K562 (cell line): ENCODE measurements around the gene ACER3. TPM values are rescaled to one million over a fixed set of nuclear protein-coding genes. Genes with fewer than 3 reads are reported as not detected.

Experiments used
- ATAC-seq: fragments of 200-7000 bp; cut with Tn5 transposase; 3 replicates; pipeline ENCODE4 v1.9.1; 2020; ENCODE audit warnings: moderate library complexity
- BruUV-seq: library from RNA; stranded (reverse); fragments of 400-500 nt; replicated peaks from 2 replicates; lab custom pipeline; 2021; lab: Mats Ljungman, UMichigan
- CTCF ChIA-PET: fragments of 300-600 bp; formaldehyde crosslinking; extraction: SDS; loops from one replicate; lab custom pipeline; 2021; ENCODE audit warnings: low intra/inter-chr PET ratio; lab: Yijun Ruan, JAX
- POLR2A ChIA-PET: fragments of 300-600, 350-650 bp; sonication (Branson Sonifier 250); formaldehyde crosslinking; extraction: SDS; loops from one replicate; lab custom pipeline; 2021; ENCODE audit warnings: antibody characterized with exemption, inconsistent platforms; lab: Yijun Ruan, JAX
- DNase-seq, 4 experiments: peaks; one replicate each; pipeline versions ENCODE4 v3.0.0 to v3.0.0-alpha.2; 2011 to 2018; ENCODE audit warnings: low spot score in 3 of 4, mixed read lengths in 3 of 4; ENCODE audit errors: extremely low read depth in 1 of 4
- FAIRE-seq: peaks from 2 replicates; lab custom pipeline; 2011; peaks lifted over from hg19 to GRCh38; lab: Jason Lieb, UNC
- H2AFZ ChIP-seq: 2 replicates; pipeline ENCODE4 v1.6.0; 2011; ENCODE audit warnings: low read depth, low read length, control low read depth, inconsistent platforms
- H3K27ac ChIP-seq: fragments of 200-600 bp; 3 replicates; pipeline ENCODE4 v1.8.0; 2011; ENCODE audit warnings: low read depth, mild to moderate bottlenecking, control low read depth, inconsistent platforms, low read length, moderate library complexity, mixed read lengths; ENCODE audit errors: extremely low read depth
- H3K27me3 ChIP-seq, 2 experiments: fragments of 300-600 bp in 1 of 2; 2 replicates in 1 of 2; 3 replicates in 1 of 2; pipeline versions ENCODE4 v1.6.0 to v1.8.0; 2011; ENCODE audit warnings: inconsistent platforms in 2 of 2, low read length in 2 of 2, mild to moderate bottlenecking in 1 of 2, mixed read lengths in 1 of 2, moderate library complexity in 1 of 2; ENCODE audit not compliant: control insufficient read depth in 2 of 2, insufficient read depth in 2 of 2
- H3K36me3 ChIP-seq: fragments of 300-600 bp; 3 replicates; pipeline ENCODE4 v1.8.0; 2011; ENCODE audit warnings: mild to moderate bottlenecking, low read length, inconsistent platforms; ENCODE audit not compliant: control insufficient read depth, insufficient read depth
- H3K4me1 ChIP-seq, 2 experiments: fragments of 200-600 bp in 1 of 2; replicated peaks in 1 of 2; 2 replicates in 1 of 2; 3 replicates in 1 of 2; pipeline versions ENCODE4 v1.5.1 to v1.8.0; 2011; ENCODE audit warnings: inconsistent platforms in 2 of 2, low read length in 2 of 2, mild to moderate bottlenecking in 1 of 2, mixed read lengths in 1 of 2, moderate library complexity in 1 of 2; ENCODE audit not compliant: control insufficient read depth in 2 of 2, insufficient read depth in 2 of 2
- H3K4me2 ChIP-seq: 2 replicates; pipeline ENCODE4 v1.6.1; 2011; ENCODE audit warnings: low read length, control low read depth, inconsistent platforms, mixed read lengths; ENCODE audit not compliant: insufficient read depth
- H3K4me3 ChIP-seq: fragments of 200-600 bp; sonication (generic), shearing (Covaris generic); 2 replicates; pipeline ENCODE4 v1.5.1; 2016; ENCODE audit warnings: control low read depth, inconsistent platforms
- H3K79me2 ChIP-seq: fragments of 200-600 bp; 3 replicates; pipeline ENCODE4 v1.8.0; 2011; ENCODE audit warnings: low read length, inconsistent platforms; ENCODE audit not compliant: control insufficient read depth, insufficient read depth
- H3K9ac ChIP-seq, 2 experiments: 2 replicates each; pipeline versions ENCODE4 v1.6.0 to v1.6.1; 2011; ENCODE audit warnings: low read depth in 2 of 2, low read length in 2 of 2, control low read depth in 1 of 2, inconsistent platforms in 1 of 2, mild to moderate bottlenecking in 1 of 2, mixed read lengths in 1 of 2; ENCODE audit not compliant: insufficient read depth in 1 of 2
- H3K9me1 ChIP-seq: one replicate; pipeline ENCODE4 v1.6.0; 2011; ENCODE audit warnings: inconsistent platforms, mild to moderate bottlenecking, low read length, moderate library complexity; ENCODE audit not compliant: control insufficient read depth, insufficient read depth
- H3K9me3 ChIP-seq: replicated peaks from 2 replicates; pipeline ENCODE4 v1.5.1; 2011; ENCODE audit warnings: low read depth, low read length, inconsistent platforms; ENCODE audit not compliant: control insufficient read depth, insufficient read depth
- H4K20me1 ChIP-seq: replicated peaks from 2 replicates; pipeline ENCODE4 v1.6.1; 2011; ENCODE audit warnings: low read length, inconsistent platforms, mixed read lengths; ENCODE audit not compliant: control insufficient read depth, insufficient read depth
- CBX3 ChIP-seq, 2 experiments: IDR thresholded peaks; 1 replicate in 1 of 2; 2 replicates in 1 of 2; pipeline ENCODE4 v1.6.1; 2012; ENCODE audit warnings: inconsistent platforms in 2 of 2, low read length in 2 of 2, borderline replicate concordance in 1 of 2, control low read depth in 1 of 2
- CSDE1 ChIP-seq, 2 experiments: fragments of 450-650 bp; IDR thresholded peaks; 2 replicates each; pipeline ENCODE4 v1.6.1; 2016; ENCODE audit warnings: mild to moderate bottlenecking in 1 of 2
- E2F6 ChIP-seq, 2 experiments: IDR thresholded peaks; 2 replicates each; pipeline ENCODE4 v1.6.1; 2011; ENCODE audit warnings: borderline replicate concordance in 1 of 2, control low read depth in 1 of 2, low read depth in 1 of 2, low read length in 1 of 2, mild to moderate bottlenecking in 1 of 2, mixed read lengths in 1 of 2, moderate library complexity in 1 of 2; ENCODE audit not compliant: insufficient read depth in 1 of 2, insufficient read length in 1 of 2, poor library complexity in 1 of 2, severe bottlenecking in 1 of 2; ENCODE audit errors: extremely low read depth in 1 of 2
- HOXB6 ChIP-seq: fragments of 250-450 bp; sonication (Bioruptor Pico); IDR thresholded peaks from 2 replicates; pipeline ENCODE4 v1.5.1; 2022; ENCODE audit warnings: mild to moderate bottlenecking, borderline replicate concordance
- LEF1 ChIP-seq: fragments of 450-650 bp; IDR thresholded peaks from 2 replicates; pipeline ENCODE4 v1.6.1; 2016; ENCODE audit warnings: mild to moderate bottlenecking
- NR1H2 ChIP-seq: sonication (generic); formaldehyde crosslinking; IDR thresholded peaks from 2 replicates; pipeline ENCODE4 v1.4.0; 2020; ENCODE audit warnings: mild to moderate bottlenecking, missing genetic modification reagents
- PHF20 ChIP-seq: fragments of 450-650 bp; IDR thresholded peaks from 2 replicates; pipeline ENCODE4 v1.6.1; 2018; ENCODE audit not compliant: partially characterized antibody
- SREBF2 ChIP-seq: sonication (generic); formaldehyde crosslinking; IDR thresholded peaks from 2 replicates; pipeline ENCODE4 v1.4.0; 2020; ENCODE audit warnings: mild to moderate bottlenecking, missing genetic modification reagents
- TRIM28 ChIP-seq: fragments of 450-650 bp; IDR thresholded peaks from 2 replicates; pipeline ENCODE4 v1.6.1; 2017
- ZNF24 ChIP-seq: fragments of 450-650 bp; IDR thresholded peaks from 2 replicates; pipeline ENCODE4 v1.6.1; 2016
- ZNF263 ChIP-seq: sonication (generic); formaldehyde crosslinking; IDR thresholded peaks from 2 replicates; pipeline ENCODE4 v1.8.0; 2022; ENCODE audit warnings: mild to moderate bottlenecking, missing genetic modification reagents, borderline replicate concordance
- ZNF785 ChIP-seq: fragments of 250-450 bp; sonication (Bioruptor Pico); IDR thresholded peaks from 2 replicates; pipeline ENCODE4 v1.4.0; 2020; ENCODE audit warnings: mild to moderate bottlenecking
- WGBS: fragments of 100-300 bp; shearing (Covaris generic); methylation state at CpG from one replicate; pipeline ENCODE4 v1.1.6; 2016; ENCODE audit warnings: low coverage, mixed read lengths; ENCODE audit not compliant: insufficient coverage; ENCODE audit errors: missing lambda C conversion rate; 5-methylcytosine and 5-hydroxymethylcytosine counted together
- in situ Hi-C: fragments of 300-500 bp; cut with MboI; formaldehyde crosslinking; loops from 4 replicates; pipeline ENCODE4 v1.15.0; 2018; ENCODE audit warnings: inconsistent platforms, mixed read lengths
- intact Hi-C: fragments of 100-400 bp; cut with micrococcal nuclease; formaldehyde crosslinking; loops from 2 replicates; pipeline ENCODE4 v1.14.2; 2022
- polyA plus RNA-seq, 8 experiments: library from polyadenylated mRNA; depleted of rRNA in 4 of 8; stranded (reverse) in 5 of 8; unstranded in 3 of 8; fragments of >200 nt; fragmentation: Nextera tagmentation in 2 of 8; fragmentation: Illumina TruSeq in 1 of 8; extraction: Ambion mirVana in 2 of 8; extraction: Trizol in 1 of 8; gene quantifications; 2 replicates each; pipeline versions ENCODE4 v1.2.1 to v1.2.3, GENCODE V29; 2011 to 2014; ENCODE audit warnings: inconsistent platforms in 1 of 8, missing spikeins in 1 of 8
- total RNA-seq, 7 experiments: library from RNA; depleted of rRNA in 6 of 7; stranded (reverse); fragments of >200 nt in 6 of 7; fragmentation: Illumina TruSeq in 2 of 7; extraction: Trizol in 2 of 7; gene quantifications; 2 replicates each; pipeline versions ENCODE4 v1.2.1 to v1.2.3, GENCODE V29; 2011 to 2021; ENCODE audit warnings: low replicate concordance in 1 of 7
- TF ChIP-seq, protein P1 (sequence below): fragments of 250-450 bp; sonication (Bioruptor Pico); IDR thresholded peaks from 2 replicates; pipeline ENCODE4 v1.5.0; 2022; ENCODE audit warnings: mild to moderate bottlenecking
- TF ChIP-seq, protein P2 (sequence below): sonication (generic); formaldehyde crosslinking; IDR thresholded peaks from 2 replicates; pipeline ENCODE4 v1.8.1; 2023; ENCODE audit warnings: missing genetic modification reagents, mild to moderate bottlenecking, borderline replicate concordance

ACER3 gene
- total and polyA plus RNA-seq, 9 of the 15 experiments (the other 6 are each of a cell fraction or from before 2014, with no cell fraction given), result 2.0 to 23.8 (median 9.5) TPM

DNA sequence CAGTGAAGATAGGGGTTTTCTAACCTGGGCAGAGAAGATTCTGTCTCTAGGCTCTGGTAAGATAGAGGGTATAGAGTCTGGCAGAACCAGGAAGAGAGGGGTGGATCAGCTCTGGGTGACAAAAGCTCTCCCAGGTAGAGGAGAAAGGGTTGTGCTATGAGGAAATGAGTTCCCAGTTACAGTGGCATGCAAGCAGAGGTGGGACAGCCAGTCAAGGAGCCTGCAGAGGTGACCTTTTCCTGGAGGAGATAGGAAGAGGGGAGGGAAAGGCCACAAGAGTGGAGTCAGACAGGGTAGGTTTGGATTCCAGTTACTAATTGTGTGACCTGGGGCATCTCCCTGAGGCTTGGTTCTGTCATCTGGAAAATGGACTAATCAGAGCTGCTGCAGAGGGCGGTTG is 202.7 kb downstream of the ACER3 start (continued):
- TF ChIP-seq, protein P1, sequence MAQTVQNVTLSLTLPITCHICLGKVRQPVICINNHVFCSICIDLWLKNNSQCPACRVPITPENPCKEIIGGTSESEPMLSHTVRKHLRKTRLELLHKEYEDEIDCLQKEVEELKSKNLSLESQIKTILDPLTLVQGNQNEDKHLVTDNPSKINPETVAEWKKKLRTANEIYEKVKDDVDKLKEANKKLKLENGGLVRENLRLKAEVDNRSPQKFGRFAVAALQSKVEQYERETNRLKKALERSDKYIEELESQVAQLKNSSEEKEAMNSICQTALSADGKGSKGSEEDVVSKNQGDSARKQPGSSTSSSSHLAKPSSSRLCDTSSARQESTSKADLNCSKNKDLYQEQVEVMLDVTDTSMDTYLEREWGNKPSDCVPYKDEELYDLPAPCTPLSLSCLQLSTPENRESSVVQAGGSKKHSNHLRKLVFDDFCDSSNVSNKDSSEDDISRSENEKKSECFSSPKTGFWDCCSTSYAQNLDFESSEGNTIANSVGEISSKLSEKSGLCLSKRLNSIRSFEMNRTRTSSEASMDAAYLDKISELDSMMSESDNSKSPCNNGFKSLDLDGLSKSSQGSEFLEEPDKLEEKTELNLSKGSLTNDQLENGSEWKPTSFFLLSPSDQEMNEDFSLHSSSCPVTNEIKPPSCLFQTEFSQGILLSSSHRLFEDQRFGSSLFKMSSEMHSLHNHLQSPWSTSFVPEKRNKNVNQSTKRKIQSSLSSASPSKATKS, result no peak
- TF ChIP-seq CBX3 (IDR thresholded peaks at IDR 0.05; ENCODE audit: borderline replicate concordance in 1 of 2, low read length in 2 of 2) (no peak), E2F6 (IDR thresholded peaks at IDR 0.05; ENCODE audit: borderline replicate concordance in 1 of 2, extremely low read depth in 1 of 2, insufficient read depth in 1 of 2, insufficient read length in 1 of 2, low read depth in 1 of 2, low read length in 1 of 2, poor library complexity in 1 of 2, severe bottlenecking in 1 of 2) (no peak)

DNA sequence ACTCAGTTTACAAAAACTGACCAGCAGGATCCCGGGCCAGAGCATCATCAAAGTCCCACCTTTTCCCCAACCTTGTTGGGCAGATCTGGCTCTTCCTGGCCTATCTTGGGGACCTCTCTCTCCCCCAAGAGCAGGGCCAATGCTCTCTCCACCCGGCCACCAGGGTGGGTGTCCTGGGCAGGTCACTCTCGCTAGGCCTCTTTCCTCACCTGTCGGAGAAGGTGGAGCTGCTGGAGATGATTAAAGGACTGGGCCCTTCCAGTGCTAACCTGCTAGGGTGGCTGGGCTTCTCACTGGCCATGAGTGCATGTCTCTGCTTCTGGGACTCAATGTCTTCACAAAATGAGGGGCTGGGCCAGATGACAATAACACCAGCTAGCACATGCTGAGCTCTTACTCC is 203.1 kb downstream of the ACER3 start:
- intact Hi-C loops, result no loop called here
- H3K36me3 ChIP-seq, result no peaks in the 10 kb centered on the region
- H3K79me2 ChIP-seq, result no peaks in the 10 kb centered on the region
- CTCF ChIA-PET, result no interaction called here
- no peak for ATAC-seq
- no peak for DNase-seq
- H3K9me1 ChIP-seq, result no peaks in the 10 kb centered on the region
- H4K20me1 ChIP-seq, result peaks cover 2% of the 10 kb centered on the region; the same call in 1 of the 2 replicates
- no peak for FAIRE-seq
- whole genome bisulfite sequencing, result 2% methylated on average over 4 of the region's 4 CpGs
- in situ Hi-C loops, result no loop called here
- no peak overlapping the region for H3K9ac ChIP-seq
- H3K27me3 ChIP-seq, result peaks cover 2 to 19% of the 10 kb centered on the region in 2 experiments; a peak in 3 of 5 replicates
- no peak overlapping the region for H3K4me3 ChIP-seq
- H3K9me3 ChIP-seq, result no peaks in the 10 kb centered on the region; the same call in 1 of the 2 replicates
- POLR2A ChIA-PET, result interaction anchor here (0.6 to 1.4 kb wide), 3 partner anchors 10 to 306 kb away, joined by 3 to 5 read pairs (median 3); no protein-coding TSS in a partner anchor
- no peak overlapping the region for H3K27ac ChIP-seq
- no peak overlapping the region for H2AFZ ChIP-seq
- H3K4me2 ChIP-seq, result no peak overlapping the region
- BruUV-seq, result no TSS peak
- peaks cover 4 to 22% of the 10 kb centered on the region in 2 experiments; a peak in 4 of 5 replicates for H3K4me1 ChIP-seq
- TF ChIP-seq, protein P2, sequence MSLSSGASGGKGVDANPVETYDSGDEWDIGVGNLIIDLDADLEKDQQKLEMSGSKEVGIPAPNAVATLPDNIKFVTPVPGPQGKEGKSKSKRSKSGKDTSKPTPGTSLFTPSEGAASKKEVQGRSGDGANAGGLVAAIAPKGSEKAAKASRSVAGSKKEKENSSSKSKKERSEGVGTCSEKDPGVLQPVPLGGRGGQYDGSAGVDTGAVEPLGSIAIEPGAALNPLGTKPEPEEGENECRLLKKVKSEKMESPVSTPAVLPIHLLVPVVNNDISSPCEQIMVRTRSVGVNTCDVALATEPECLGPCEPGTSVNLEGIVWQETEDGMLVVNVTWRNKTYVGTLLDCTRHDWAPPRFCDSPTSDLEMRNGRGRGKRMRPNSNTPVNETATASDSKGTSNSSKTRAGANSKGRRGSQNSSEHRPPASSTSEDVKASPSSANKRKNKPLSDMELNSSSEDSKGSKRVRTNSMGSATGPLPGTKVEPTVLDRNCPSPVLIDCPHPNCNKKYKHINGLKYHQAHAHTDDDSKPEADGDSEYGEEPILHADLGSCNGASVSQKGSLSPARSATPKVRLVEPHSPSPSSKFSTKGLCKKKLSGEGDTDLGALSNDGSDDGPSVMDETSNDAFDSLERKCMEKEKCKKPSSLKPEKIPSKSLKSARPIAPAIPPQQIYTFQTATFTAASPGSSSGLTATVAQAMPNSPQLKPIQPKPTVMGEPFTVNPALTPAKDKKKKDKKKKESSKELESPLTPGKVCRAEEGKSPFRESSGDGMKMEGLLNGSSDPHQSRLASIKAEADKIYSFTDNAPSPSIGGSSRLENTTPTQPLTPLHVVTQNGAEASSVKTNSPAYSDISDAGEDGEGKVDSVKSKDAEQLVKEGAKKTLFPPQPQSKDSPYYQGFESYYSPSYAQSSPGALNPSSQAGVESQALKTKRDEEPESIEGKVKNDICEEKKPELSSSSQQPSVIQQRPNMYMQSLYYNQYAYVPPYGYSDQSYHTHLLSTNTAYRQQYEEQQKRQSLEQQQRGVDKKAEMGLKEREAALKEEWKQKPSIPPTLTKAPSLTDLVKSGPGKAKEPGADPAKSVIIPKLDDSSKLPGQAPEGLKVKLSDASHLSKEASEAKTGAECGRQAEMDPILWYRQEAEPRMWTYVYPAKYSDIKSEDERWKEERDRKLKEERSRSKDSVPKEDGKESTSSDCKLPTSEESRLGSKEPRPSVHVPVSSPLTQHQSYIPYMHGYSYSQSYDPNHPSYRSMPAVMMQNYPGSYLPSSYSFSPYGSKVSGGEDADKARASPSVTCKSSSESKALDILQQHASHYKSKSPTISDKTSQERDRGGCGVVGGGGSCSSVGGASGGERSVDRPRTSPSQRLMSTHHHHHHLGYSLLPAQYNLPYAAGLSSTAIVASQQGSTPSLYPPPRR (CRISPR knock-in tag), result no peak
- TF ChIP-seq CSDE1 (IDR thresholded peaks at IDR 0.05) (no peak), SREBF2 (CRISPR knock-in tag) (no peak), LEF1 (no peak), PHF20 (no peak), ZNF24 (no peak), HOXB6 (no peak), ZNF785 (CRISPR knock-in tag) (no peak), NR1H2 (CRISPR knock-in tag) (no peak), TRIM28 (no peak), ZNF263 (CRISPR knock-in tag) (no peak)
